Stimulated activated CD4-positive, alpha-beta T cell treated with anti-CD3 and anti-CD28 coated beads, TNF-alpha, amount 100 ng/mL, for 24 hours (primary cell): ENCODE data around the gene COPZ1.
"Not testable (repeated sequence)": the region's sequence is repeated elsewhere in the genome, so short reads cannot be mapped to it uniquely, and the experiment has no call there.

Source experiments
- DNase-seq, 3 experiments: peaks; one replicate each; pipeline ENCODE4 v3.0.0-alpha.2; 2020; ENCODE audit warnings: low read depth in 3 of 3

COPZ1 gene

GRCh38 chr12:54324617-54325441 lies at the start of gene COPZ1:
Gene COPZ1, plus strand, starts transcription at chr12:54325131. Its CDS starts 33 bp downstream, at chr12:54325164.
- DNase-seq = peak; percentile 82 to 93 (median 89)

GRCh38 chr12:54276368-54276767 lies 48.6 kb upstream of the COPZ1 start:
- no peak for DNase-seq

GRCh38 chr12:54277823-54278276 lies 47.1 kb upstream of the COPZ1 start:
- no peak for DNase-seq

- DNase-seq = no peak
Measured at GRCh38 chr12:54279227-54279631, 45.7 kb upstream of the COPZ1 start.

GRCh38 chr12:54279632-54280467 lies 45.1 kb upstream of the COPZ1 start, which contains the start of gene CBX5:
Gene CBX5, minus strand, starts transcription at chr12:54280122. Its CDS starts 22,472 bp downstream, at chr12:54257650.
- peak; percentile 98 to 100 (median 99) for DNase-seq

- DNase-seq = peak; percentile 82 to 95 (median 90)
Measured at GRCh38 chr12:54280468-54281260, 44.3 kb upstream of the COPZ1 start, which contains the start of gene HNRNPA1. Gene HNRNPA1, plus strand, starts transcription at chr12:54280726. Its CDS starts 82 bp downstream, at chr12:54280808.

- not testable (repeated sequence) for DNase-seq
Measured at GRCh38 chr12:54281261-54281638, 43.7 kb upstream of the COPZ1 start.

- DNase-seq = not testable (repeated sequence)
Measured at GRCh38 chr12:54281694-54282093, 43.2 kb upstream of the COPZ1 start.

- DNase-seq = peak in 1 of 3 experiments; percentile 32
Measured at GRCh38 chr12:54282949-54283593, 41.9 kb upstream of the COPZ1 start.

- DNase-seq = not testable (repeated sequence)
Measured at GRCh38 chr12:54284070-54284780, 40.7 kb upstream of the COPZ1 start.

GRCh38 chr12:54285150-54286041 lies 39.5 kb upstream of the COPZ1 start:
- DNase-seq = no peak

GRCh38 chr12:54286042-54287030 lies 38.6 kb upstream of the COPZ1 start:
- DNase-seq = no peak

GRCh38 chr12:54287261-54288157 lies 37.4 kb upstream of the COPZ1 start:
- no peak for DNase-seq

GRCh38 chr12:54292083-54292930 lies 32.6 kb upstream of the COPZ1 start:
- DNase-seq = no peak

GRCh38 chr12:54292931-54293241 lies 32.0 kb upstream of the COPZ1 start:
- no peak for DNase-seq
